ENCODE measurements around the gene ACTN1.
"Not testable (repeated sequence)": the region's sequence is repeated elsewhere in the genome, so short reads cannot be mapped to it uniquely, and the experiment has no call there.

Gene ACTN1

GRCh38 chr14:68979021-68979721 is at the start of gene ACTN1:
ACTN1 (minus strand) TSS chr14:68979302; CDS start chr14:68979056, 246 bp downstream.
- no peak for FAIRE-seq

DNA sequence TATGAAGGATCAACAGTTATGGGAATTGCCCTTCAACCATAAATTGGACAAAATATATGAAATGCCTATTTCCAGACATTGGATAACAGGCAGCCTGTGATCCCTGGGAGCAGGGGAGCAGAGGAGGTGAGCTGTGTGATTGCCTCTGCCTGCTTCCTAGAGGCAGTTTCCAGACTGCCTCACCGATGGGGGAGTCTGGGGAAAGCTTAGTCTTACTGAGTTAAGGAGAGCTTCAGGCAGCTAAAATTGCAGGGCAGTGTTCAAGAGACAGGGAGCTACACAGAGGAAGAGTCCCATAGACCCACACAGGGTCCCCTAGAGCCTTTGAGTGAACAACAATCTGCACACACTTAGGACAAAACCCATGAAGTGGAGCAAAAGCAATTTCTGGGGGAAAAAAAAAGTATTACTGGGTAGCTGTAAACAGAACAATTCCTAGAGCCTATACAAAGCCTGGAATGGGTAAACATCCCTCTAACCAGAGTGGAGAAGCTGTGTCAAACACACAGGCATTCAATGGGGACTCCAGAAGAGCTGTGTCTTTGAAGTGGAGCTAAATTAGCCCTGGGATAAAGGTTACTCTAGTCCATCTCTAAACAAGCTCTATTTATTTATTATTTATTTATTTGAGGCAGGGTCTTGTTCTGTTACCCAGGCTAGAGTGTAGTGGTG is 48.3 kb upstream of the ACTN1 start:
- no peak for FAIRE-seq

DNA sequence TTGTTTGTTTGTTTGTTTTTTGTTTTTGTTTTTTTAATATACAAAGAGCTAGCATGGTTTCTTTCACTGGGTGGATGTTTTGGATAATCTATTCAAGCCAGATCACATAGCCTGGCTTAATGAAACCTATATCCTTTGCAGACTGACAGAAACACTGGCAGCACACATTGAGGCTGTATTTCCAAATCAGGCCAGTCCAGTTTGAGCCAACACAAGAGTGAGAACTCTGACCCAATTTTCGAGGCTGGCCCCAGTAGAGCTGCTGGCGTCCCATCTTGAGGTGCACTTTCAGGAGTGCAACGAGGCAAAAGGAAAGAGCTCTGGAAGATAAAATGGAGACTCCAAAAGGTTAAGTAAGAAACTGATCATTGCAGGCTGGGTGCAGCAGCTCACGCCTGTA is 43.9 kb upstream of the ACTN1 start:
- FAIRE-seq, result no peak

GRCh38 chr14:69022093-69022492 is 43.0 kb upstream of the ACTN1 start:
- not testable (repeated sequence) for FAIRE-seq

DNA sequence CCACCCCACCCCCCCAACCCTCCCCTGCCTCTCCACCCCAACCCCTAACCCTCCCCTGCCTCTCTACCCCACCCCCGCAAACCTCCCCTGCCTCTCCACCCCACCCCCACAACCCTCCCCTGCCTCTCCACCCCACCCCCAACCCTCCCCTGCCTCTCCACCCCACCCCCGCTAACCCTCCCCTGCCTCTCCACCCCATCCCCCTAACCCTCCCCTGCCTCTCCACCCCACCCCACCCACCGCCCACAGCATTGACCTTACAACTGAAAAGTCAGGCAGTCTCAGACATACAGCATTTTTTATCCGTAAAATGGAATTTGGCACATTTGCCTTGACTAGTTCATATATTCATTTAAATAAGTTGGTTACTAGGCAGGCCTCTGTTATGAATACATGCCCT is 38.6 kb upstream of the ACTN1 start:
- no peak for FAIRE-seq

DNA sequence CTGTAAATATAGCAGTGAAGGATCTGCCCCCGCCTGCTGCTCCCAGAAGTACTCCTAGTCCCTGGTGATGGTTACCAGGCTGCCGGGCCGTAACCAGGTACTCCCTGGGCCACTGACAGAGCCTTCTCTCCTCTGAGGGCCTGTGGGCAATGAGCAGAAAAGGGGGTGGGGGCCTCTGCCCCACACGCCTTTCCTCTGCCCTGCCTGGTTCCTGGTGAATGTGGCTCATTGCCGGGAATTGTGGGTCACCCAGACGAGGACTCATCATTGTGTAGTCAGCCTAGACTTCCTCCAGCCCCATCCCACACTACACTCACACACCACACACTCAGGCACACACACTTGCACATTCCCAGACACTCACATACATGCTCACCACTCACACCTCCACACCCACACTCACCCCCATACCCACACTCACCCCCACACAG is 35.7 kb upstream of the ACTN1 start:
- FAIRE-seq, result no peak

GRCh38 chr14:69013943-69014782 is 35.1 kb upstream of the ACTN1 start:
- no peak for FAIRE-seq

DNA sequence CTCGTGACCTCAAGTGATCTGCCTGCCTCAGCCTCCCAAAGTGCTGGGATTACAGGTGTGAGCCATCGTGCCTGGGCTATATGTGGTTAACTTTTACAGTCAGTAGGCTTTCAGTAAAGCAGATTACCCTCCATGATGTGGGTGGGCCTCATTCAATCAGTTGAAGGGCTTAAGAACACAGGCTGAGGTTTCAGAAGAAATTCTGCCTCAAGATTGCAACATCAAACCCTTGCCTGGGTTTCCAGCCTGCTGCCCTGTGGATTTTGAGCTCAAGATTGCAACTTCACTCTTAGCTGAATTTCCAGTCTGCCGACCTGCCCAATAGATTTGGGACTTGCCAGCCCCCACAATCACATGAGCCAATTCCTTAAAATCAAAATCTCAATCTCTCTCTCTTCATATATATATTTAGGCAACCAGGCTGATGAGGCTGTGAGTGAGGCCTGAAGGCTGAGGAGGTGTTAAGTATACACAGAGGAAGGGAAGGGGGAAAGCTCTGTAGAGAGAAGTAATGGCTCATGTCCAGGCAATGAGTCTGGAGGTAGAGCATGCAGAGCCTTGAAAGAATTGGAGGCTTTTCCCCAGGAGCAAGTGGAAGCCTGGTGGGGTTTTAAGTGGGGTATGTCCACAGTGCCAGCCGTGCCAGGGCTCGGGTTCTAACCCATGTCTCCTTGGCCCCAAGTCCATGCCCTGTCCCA is 33.3 kb upstream of the ACTN1 start:
- FAIRE-seq, result no peak

DNA sequence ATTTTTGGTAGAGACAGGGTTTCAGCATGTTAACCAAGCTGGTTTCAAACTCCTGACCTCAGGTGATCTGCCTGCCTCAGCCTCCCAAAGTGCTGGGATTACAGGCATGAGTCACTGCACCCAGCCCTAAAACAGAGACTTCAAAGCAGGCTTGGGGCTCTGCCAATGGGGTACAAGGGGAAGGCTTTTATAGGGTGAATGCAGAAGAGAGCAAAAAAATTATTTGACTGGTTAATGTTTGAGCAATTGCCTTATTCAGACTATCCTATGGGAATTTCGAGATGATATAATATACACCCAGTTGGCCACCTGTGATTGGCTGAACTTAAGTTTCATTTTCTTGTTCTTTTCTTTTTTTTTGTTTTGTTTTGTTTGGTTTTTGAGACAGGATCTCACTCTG is 31.5 kb upstream of the ACTN1 start:
- no peak for FAIRE-seq

- no peak for FAIRE-seq
These were observed 29.4 kb upstream of the ACTN1 start for GRCh38 chr14:69008421-69008884.

GRCh38 chr14:69006346-69006745 is 27.2 kb upstream of the ACTN1 start:
- FAIRE-seq, result no peak

- no peak for FAIRE-seq
These were observed 26.5 kb upstream of the ACTN1 start for GRCh38 chr14:69005432-69006148.

- no peak for FAIRE-seq
These were observed 25.8 kb upstream of the ACTN1 start for GRCh38 chr14:69004731-69005431.

DNA sequence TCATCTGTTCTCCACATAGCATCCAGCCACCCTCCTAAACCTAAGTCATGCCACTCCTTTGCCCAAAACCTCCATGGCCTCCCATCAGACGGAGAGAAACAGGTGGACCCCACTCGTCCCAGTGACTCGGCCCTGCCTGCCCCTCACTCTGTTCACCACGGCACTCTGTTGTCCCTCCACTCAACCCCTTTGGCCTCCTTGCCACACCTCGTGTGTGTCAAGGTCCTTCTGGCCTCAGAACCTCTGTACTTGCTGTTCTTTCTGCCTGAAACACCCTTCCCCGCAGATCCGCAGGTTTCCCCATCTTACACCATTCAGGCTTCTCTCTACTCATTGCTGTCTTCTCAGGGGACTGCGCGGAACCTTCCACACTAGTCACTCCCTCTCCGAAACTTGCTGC is 24.5 kb upstream of the ACTN1 start:
- FAIRE-seq, result no peak

GRCh38 chr14:69002069-69002468 is 23.0 kb upstream of the ACTN1 start:
- no peak for FAIRE-seq

- no peak for FAIRE-seq
These were observed 22.3 kb upstream of the ACTN1 start for GRCh38 chr14:69001375-69001774.

GRCh38 chr14:68998062-68998461 is 19.0 kb upstream of the ACTN1 start:
- FAIRE-seq, result no peak

DNA sequence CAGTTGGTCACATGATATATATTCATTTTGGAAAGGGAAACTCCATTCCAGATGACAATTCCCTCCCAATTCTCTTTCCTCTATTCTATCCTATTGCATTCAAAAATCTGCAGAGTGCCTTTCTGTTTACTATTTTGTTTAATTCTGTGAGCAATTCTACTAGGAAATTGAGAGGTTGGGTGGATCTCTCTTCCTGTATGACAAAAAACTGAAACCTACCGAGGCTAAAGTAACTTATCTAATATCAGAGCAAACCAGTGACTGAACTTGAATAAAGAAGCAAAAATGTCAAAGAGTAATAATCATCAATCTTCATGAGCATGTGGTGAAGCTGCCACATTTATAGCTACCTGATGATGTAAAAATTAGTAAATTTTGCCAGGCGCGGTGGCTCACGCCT is 16.6 kb upstream of the ACTN1 start:
- no peak for FAIRE-seq

GRCh38 chr14:68994056-68994455 is 15.0 kb upstream of the ACTN1 start:
- FAIRE-seq, result no peak

- no peak for FAIRE-seq
These were observed 8.5 kb upstream of the ACTN1 start for GRCh38 chr14:68987653-68988036.

- no peak for FAIRE-seq
These were observed 8.0 kb upstream of the ACTN1 start for GRCh38 chr14:68986926-68987652.

Data from endometrium (tissue), 2 donors.